Lower lobe of right lung (tissue), 2 donors: ENCODE measurements around the gene PSMA1. TPM values are rescaled to one million over a fixed set of nuclear protein-coding genes. Genes with fewer than 3 reads are reported as not detected.

Source experiments
- ATAC-seq, 2 donors: fragments of 200-7000 bp; cut with Tn5 transposase; one replicate each; pipeline ENCODE4 v1.9.1; 2020 to 2022; ENCODE audit warnings: mild to moderate bottlenecking in 2 of 2, moderate library complexity in 2 of 2
- DNase-seq: peaks from one replicate; pipeline ENCODE4 v3.0.0-alpha.2; 2020
- H3K27ac ChIP-seq: fragments of 200-600 bp; one replicate; pipeline ENCODE4 v1.8.0; 2022
- H3K27me3 ChIP-seq: fragments of 200-600 bp; one replicate; pipeline ENCODE4 v1.8.0; 2022; ENCODE audit warnings: low read depth
- H3K36me3 ChIP-seq: fragments of 200-600 bp; one replicate; pipeline ENCODE4 v1.8.0; 2022; ENCODE audit warnings: mild to moderate bottlenecking
- H3K4me1 ChIP-seq: fragments of 200-600 bp; one replicate; pipeline ENCODE4 v1.8.0; 2022
- H3K4me3 ChIP-seq: fragments of 200-600 bp; one replicate; pipeline ENCODE4 v1.8.0; 2022; ENCODE audit warnings: mild to moderate bottlenecking
- H3K9me3 ChIP-seq: fragments of 200-600 bp; one replicate; pipeline ENCODE4 v1.8.0; 2022
- intact Hi-C: fragments of 100-400 bp; cut with DNase I; formaldehyde crosslinking; loops from one replicate; pipeline ENCODE4 v1.11.0; 2022
- total RNA-seq: library from RNA; stranded (reverse); fragmentation: NEBNext Ultra II Directional; extraction: Animal tissue kit (Norgen Biotek cat#: 25700); gene quantifications from one replicate; pipeline ENCODE4 v1.2.1, GENCODE V29; 2021
- TF ChIP-seq, protein P1 (sequence below): fragments of 200-600 bp; IDR thresholded peaks from one replicate; pipeline ENCODE4 v1.8.0; 2022; ENCODE audit warnings: antibody characterized with exemption, mild to moderate bottlenecking
- donor health status: DM: no; HTN: yes; CAD: no; lungs with severe emphysema.

PSMA1 gene
- total RNA-seq, 1 donor from 2014 or later, result 121 TPM

DNA sequence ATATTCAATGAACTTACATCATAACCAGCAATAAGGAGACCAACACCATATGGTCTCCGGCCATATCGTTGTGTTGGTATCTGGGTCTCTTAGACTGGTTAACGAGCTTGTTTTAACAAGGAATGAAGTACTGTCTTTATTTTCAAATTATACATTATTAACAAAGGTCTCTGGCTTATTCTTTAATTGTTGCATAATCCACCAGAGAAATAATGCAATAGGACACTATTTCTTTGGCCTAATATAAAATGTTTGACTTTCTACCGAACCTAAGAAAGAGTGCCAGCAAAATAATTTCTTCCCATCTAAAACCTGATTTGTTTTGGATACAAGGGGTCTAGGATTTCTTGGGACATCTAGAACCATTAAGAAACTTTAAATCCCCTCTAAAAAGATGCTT is 6.4 kb downstream of the PSMA1 start:
- H3K4me3 ChIP-seq, result no peak overlapping the region
- peaks cover 10% of the 10 kb centered on the region for H3K4me1 ChIP-seq
- ATAC-seq (no peak), DNase-seq (no peak)
- intact Hi-C loops, result no loop called here
- TF ChIP-seq, protein P1, sequence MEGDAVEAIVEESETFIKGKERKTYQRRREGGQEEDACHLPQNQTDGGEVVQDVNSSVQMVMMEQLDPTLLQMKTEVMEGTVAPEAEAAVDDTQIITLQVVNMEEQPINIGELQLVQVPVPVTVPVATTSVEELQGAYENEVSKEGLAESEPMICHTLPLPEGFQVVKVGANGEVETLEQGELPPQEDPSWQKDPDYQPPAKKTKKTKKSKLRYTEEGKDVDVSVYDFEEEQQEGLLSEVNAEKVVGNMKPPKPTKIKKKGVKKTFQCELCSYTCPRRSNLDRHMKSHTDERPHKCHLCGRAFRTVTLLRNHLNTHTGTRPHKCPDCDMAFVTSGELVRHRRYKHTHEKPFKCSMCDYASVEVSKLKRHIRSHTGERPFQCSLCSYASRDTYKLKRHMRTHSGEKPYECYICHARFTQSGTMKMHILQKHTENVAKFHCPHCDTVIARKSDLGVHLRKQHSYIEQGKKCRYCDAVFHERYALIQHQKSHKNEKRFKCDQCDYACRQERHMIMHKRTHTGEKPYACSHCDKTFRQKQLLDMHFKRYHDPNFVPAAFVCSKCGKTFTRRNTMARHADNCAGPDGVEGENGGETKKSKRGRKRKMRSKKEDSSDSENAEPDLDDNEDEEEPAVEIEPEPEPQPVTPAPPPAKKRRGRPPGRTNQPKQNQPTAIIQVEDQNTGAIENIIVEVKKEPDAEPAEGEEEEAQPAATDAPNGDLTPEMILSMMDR, result no peak
- no peaks in the 10 kb centered on the region for H3K27me3 ChIP-seq
- no peak overlapping the region for H3K27ac ChIP-seq
- peaks cover 95% of the 10 kb centered on the region for H3K36me3 ChIP-seq
- H3K9me3 ChIP-seq, result no peaks in the 10 kb centered on the region

DNA sequence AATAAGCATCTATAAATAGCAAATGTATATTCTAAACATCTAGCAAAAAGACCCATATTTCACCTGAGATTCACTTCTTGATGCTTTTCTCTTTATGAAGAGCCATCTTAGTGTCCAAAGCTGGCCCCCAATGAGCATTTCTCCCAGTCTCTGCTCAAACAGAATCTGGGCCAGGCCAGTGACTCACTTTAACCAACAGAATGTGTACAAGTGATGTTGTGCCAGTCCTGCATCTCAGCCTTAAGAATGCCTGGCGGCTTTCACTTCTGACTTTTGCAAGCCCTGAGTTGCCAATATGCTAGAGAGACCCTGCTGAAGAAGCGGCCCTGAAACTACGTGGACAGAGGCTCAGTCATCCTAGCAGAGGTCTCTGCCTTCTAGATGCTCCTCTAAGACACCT is 13.7 kb downstream of the PSMA1 start:
- H3K4me1 ChIP-seq, result no peaks in the 10 kb centered on the region
- H3K27ac ChIP-seq, result no peak overlapping the region
- intact Hi-C loops, result no loop called here

DNA sequence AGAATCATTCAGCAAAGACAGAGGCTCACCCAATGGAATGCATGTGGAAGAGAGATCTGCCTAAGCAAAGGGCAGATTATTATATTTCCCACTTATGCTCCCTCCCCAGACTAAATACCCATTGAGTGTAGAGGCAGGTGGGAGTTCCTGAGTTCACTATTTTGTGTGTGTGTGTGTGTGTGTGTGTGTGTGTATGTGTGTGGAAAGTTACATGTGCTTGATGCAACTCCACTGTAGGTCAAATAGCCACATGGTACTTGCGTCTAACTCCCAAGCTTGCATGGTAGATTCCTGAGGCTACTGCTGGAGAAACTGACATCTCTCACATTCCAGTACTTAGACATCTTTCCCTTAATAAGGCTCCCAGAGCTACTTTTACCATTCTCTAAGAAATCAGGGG is 17.2 kb downstream of the PSMA1 start:
- H3K9me3 ChIP-seq, result no peaks in the 10 kb centered on the region
- TF ChIP-seq, protein P1, result no peak
- DNase-seq (no peak), ATAC-seq (no peak)
- intact Hi-C loops, result no loop called here
- H3K27ac ChIP-seq, result no peak overlapping the region
- H3K36me3 ChIP-seq, result peaks cover 54% of the 10 kb centered on the region
- H3K4me1 ChIP-seq, result peaks cover 17% of the 10 kb centered on the region
- H3K27me3 ChIP-seq, result no peaks in the 10 kb centered on the region
- no peak overlapping the region for H3K4me3 ChIP-seq

More for the DNA sequence above, 13.7 kb downstream of the PSMA1 start:
- DNase-seq (no peak), ATAC-seq (no peak)
- no peaks in the 10 kb centered on the region for H3K9me3 ChIP-seq
- H3K36me3 ChIP-seq, result peaks cover 84% of the 10 kb centered on the region
- TF ChIP-seq, protein P1, result no peak
- H3K4me3 ChIP-seq, result no peak overlapping the region
- H3K27me3 ChIP-seq, result no peaks in the 10 kb centered on the region

DNA sequence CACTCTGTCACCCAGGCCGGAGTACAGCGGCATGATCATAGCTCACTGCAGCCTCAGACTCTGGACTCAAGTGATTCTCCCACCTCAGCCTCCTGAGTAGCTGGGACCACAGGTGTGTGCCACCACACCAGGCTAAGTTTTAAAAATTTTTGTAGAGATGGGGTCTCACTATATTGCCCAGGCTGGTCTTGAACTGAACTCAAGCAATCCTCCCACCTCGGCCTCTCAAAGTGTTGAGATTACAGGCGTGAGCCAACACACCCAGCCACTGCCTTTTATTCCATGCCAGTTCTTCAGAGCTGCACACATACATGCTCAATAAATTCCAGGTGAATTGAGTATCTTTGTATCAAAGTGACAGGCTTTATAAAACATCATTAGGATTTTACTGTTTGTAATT is 18.1 kb downstream of the PSMA1 start:
- no peak overlapping the region for H3K27ac ChIP-seq
- H3K27me3 ChIP-seq, result no peaks in the 10 kb centered on the region
- ATAC-seq, result no peak
- TF ChIP-seq, protein P1, result no peak
- intact Hi-C loops, result no loop called here
- H3K4me3 ChIP-seq, result no peak overlapping the region
- peaks cover 54% of the 10 kb centered on the region for H3K36me3 ChIP-seq
- H3K9me3 ChIP-seq, result no peaks in the 10 kb centered on the region
- H3K4me1 ChIP-seq, result peaks cover 27% of the 10 kb centered on the region
- DNase-seq, result no peak

DNA sequence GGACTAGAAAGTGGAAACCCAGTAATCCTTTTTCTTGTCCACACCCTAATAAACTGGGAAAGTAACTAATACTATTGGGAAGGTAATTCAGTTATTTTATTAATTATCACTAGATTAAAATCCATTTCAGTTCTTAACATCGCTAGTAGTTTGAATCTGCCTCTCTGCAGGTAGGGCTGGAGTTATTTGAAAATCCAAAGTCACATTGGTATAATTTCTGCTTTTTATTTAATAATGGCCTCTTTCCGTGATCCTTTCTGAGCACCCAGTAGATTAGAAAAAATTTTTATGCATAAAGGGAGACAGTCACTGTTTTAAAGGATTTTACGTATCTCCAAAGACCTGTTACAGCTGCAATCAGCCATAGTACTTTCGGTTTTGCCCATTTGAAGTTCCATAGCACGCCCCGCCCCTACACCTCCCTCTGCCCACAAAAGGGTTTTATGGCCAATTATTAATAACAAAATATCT is 20.0 kb downstream of the PSMA1 start:
- ATAC-seq (peak; percentile 78 to 90), DNase-seq (peak; percentile 66)
- intact Hi-C loops, result no loop called here
- H3K36me3 ChIP-seq, result peaks cover 54% of the 10 kb centered on the region
- H3K9me3 ChIP-seq, result no peaks in the 10 kb centered on the region
- TF ChIP-seq, protein P1, result no peak
- peaks cover 35% of the 10 kb centered on the region for H3K4me1 ChIP-seq
- no peaks in the 10 kb centered on the region for H3K27me3 ChIP-seq
- H3K27ac ChIP-seq, result peak overlapping the region; percentile 91
- peak overlapping the region; percentile 77 for H3K4me3 ChIP-seq
